GM23248 (cell line): ENCODE data around the gene FRMPD4. TPM values are rescaled to one million over a fixed set of nuclear protein-coding genes. Genes with fewer than 3 reads are reported as not detected.

Source experiments
- DNase-seq: peaks from one replicate; pipeline ENCODE4 v3.0.0-alpha.2; 2015
- H2AFZ ChIP-seq: fragments of 200-600 bp; sonication (generic); 2 replicates; pipeline ENCODE4 v1.6.1; 2016; ENCODE audit warnings: antibody characterized with exemption
- H3F3A ChIP-seq: fragments of 200-600 bp; sonication (generic); 2 replicates; pipeline ENCODE4 v1.6.1; 2016; ENCODE audit warnings: mild to moderate bottlenecking, antibody characterized with exemption, mixed run types; ENCODE audit not compliant: insufficient read depth
- H3K27ac ChIP-seq: fragments of 200-600 bp; sonication (generic); 2 replicates; pipeline ENCODE4 v1.5.1; 2016; ENCODE audit warnings: mild to moderate bottlenecking
- H3K27me3 ChIP-seq: fragments of 200-600 bp; sonication (generic); replicated peaks from 2 replicates; pipeline ENCODE4 v1.6.1; 2016; ENCODE audit warnings: mild to moderate bottlenecking; ENCODE audit not compliant: insufficient read depth
- H3K36me3 ChIP-seq: fragments of 200-600 bp; sonication (generic); 2 replicates; pipeline ENCODE4 v1.6.1; 2016; ENCODE audit warnings: low read depth, mild to moderate bottlenecking
- H3K4me1 ChIP-seq: fragments of 200-600 bp; sonication (generic); 2 replicates; pipeline ENCODE4 v1.6.1; 2016; ENCODE audit warnings: mild to moderate bottlenecking; ENCODE audit not compliant: insufficient read depth
- H3K4me2 ChIP-seq: fragments of 200-600 bp; sonication (generic); one replicate; pipeline ENCODE4 v1.6.1; 2016; ENCODE audit warnings: mild to moderate bottlenecking; ENCODE audit not compliant: unreplicated experiment
- H3K4me3 ChIP-seq: fragments of 200-600 bp; sonication (generic); 2 replicates; pipeline ENCODE4 v1.5.1; 2016; ENCODE audit warnings: mild to moderate bottlenecking
- H3K79me2 ChIP-seq: fragments of 200-600 bp; sonication (generic); 2 replicates; pipeline ENCODE4 v1.6.1; 2016; ENCODE audit warnings: mild to moderate bottlenecking; ENCODE audit not compliant: insufficient read depth
- H3K9ac ChIP-seq: fragments of 200-600 bp; sonication (generic); 2 replicates; pipeline ENCODE4 v1.6.1; 2016; ENCODE audit warnings: mild to moderate bottlenecking
- H3K9me2 ChIP-seq: fragments of 200-600 bp; sonication (generic); 2 replicates; pipeline ENCODE4 v1.6.1; 2016; ENCODE audit warnings: mixed run types, mild to moderate bottlenecking, moderate library complexity; ENCODE audit not compliant: insufficient read depth
- H3K9me3 ChIP-seq: fragments of 200-600 bp; sonication (generic); one replicate; pipeline ENCODE4 v1.6.1; 2017; ENCODE audit warnings: low read depth
- H4K20me1 ChIP-seq: fragments of 200-600 bp; sonication (generic); 2 replicates; pipeline ENCODE4 v1.6.0; 2016; ENCODE audit not compliant: insufficient read depth
- EZH2 ChIP-seq: fragments of 200-600 bp; sonication (generic); IDR thresholded peaks from 2 replicates; pipeline ENCODE4 v1.6.1; 2018; ENCODE audit warnings: antibody characterized with exemption, mild to moderate bottlenecking; ENCODE audit not compliant: insufficient read depth, poor library complexity, severe bottlenecking
- EZH2phosphoT487 ChIP-seq: fragments of 200-600 bp; sonication (generic); IDR thresholded peaks from 2 replicates; pipeline ENCODE4 v1.6.1; 2018; ENCODE audit warnings: antibody characterized with exemption, moderate library complexity, mild to moderate bottlenecking, low read depth; ENCODE audit not compliant: insufficient read depth
- WGBS, 2 experiments: methylation state at CpG; one replicate each; pipeline ENCODE4 v1.1.6; 2015 to 2017; ENCODE audit warnings: low lambda C conversion rate in 2 of 2, low coverage in 1 of 2; ENCODE audit errors: missing lambda C conversion rate in 2 of 2; 5-methylcytosine and 5-hydroxymethylcytosine counted together
- in situ Hi-C: fragments of 300-500 bp; cut with MboI; formaldehyde crosslinking; loops from 2 replicates; pipeline ENCODE4 v1.15.0; 2020
- polyA plus RNA-seq: library from polyadenylated mRNA; unstranded; fragments of >200 nt; fragmentation: Nextera tagmentation; extraction: Ambion mirVana; gene quantifications from 2 replicates; pipeline ENCODE4 v1.2.1, GENCODE V29; 2016
- total RNA-seq: library from RNA; depleted of rRNA; stranded (reverse); fragments of >200 nt; shearing (Covaris generic); gene quantifications from 2 replicates; pipeline ENCODE4 v1.2.3, GENCODE V29; 2014

FRMPD4 gene
- total and polyA plus RNA-seq, 2 experiments from 2014 or later, result 0.04 TPM; not detected in 1

DNA sequence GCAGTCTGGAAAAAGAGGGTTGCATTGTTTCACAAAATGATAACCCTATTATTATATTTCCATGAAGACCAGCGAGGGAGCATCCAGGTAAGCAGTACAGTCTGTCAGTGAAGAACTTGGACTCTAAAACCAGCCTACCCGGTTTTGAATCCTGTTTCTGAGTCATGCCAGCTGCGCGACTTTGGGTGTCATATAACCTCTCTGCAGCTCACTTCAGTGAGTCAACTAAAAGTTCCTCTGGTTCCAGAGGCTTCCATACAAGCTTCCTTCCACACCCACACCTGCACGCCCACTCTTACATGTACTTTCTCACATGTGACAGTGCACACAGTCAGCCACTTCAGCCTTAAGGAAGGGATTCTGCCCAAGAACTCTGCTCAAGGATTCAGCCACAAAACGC lies 603.1 kb downstream of the FRMPD4 start:
- H3K27ac ChIP-seq, result no peak overlapping the region
- no peaks in the 10 kb centered on the region for H3K9me3 ChIP-seq
- H2AFZ ChIP-seq, result no peak overlapping the region
- no peak overlapping the region for H3K4me3 ChIP-seq
- no peaks in the 10 kb centered on the region for H3K27me3 ChIP-seq
- H3K9me2 ChIP-seq, result no peaks in the 10 kb centered on the region
- no peaks in the 10 kb centered on the region for H3K36me3 ChIP-seq
- in situ Hi-C loops, result no loop called here
- no peak for DNase-seq
- H4K20me1 ChIP-seq, result no peaks in the 10 kb centered on the region
- WGBS, 2 experiments, result 21 to 50% methylated on average over 5 to 6 of the region's 6 CpGs
- no peak for TF ChIP-seq EZH2
- TF ChIP-seq EZH2phosphoT487, result no peak
- H3K4me2 ChIP-seq, result no peak overlapping the region
- H3K4me1 ChIP-seq, result no peaks in the 10 kb centered on the region
- no peak overlapping the region for H3K9ac ChIP-seq
- no peaks in the 10 kb centered on the region for H3K79me2 ChIP-seq
- H3F3A ChIP-seq, result no peaks in the 10 kb centered on the region

DNA sequence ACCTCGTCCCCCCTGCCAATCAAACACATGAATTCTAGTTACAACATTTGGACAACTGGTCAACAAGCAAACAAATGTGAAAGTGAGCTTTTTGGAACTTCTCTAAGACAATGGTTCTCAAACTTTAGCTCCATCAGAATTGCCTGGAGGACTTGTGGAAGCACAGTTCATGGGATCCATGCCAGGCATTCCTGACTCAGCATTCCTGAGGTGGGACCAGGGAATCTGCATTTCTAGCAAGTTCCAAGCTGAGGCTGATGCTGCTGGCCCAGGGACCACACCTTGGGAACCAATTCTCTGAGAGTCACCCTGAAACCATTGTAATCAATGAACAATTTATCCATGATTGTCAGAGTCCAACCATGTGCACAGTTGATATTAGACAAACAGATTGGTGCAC lies 609.2 kb downstream of the FRMPD4 start:
- H3F3A ChIP-seq, result no peaks in the 10 kb centered on the region
- H3K4me2 ChIP-seq, result no peak overlapping the region
- no peak overlapping the region for H3K9ac ChIP-seq
- WGBS, 2 experiments, result 29 to 36% methylated on average over 1 of the region's 1 CpG
- no peaks in the 10 kb centered on the region for H3K36me3 ChIP-seq
- H3K9me3 ChIP-seq, result no peaks in the 10 kb centered on the region
- no peak for TF ChIP-seq EZH2phosphoT487
- TF ChIP-seq EZH2, result no peak
- H2AFZ ChIP-seq, result no peak overlapping the region
- H3K9me2 ChIP-seq, result no peaks in the 10 kb centered on the region
- H3K4me1 ChIP-seq, result no peaks in the 10 kb centered on the region
- DNase-seq, result no peak
- H3K79me2 ChIP-seq, result no peaks in the 10 kb centered on the region
- no peaks in the 10 kb centered on the region for H3K27me3 ChIP-seq
- in situ Hi-C loops, result no loop called here
- no peak overlapping the region for H3K27ac ChIP-seq
- no peak overlapping the region for H3K4me3 ChIP-seq
- no peaks in the 10 kb centered on the region for H4K20me1 ChIP-seq

DNA sequence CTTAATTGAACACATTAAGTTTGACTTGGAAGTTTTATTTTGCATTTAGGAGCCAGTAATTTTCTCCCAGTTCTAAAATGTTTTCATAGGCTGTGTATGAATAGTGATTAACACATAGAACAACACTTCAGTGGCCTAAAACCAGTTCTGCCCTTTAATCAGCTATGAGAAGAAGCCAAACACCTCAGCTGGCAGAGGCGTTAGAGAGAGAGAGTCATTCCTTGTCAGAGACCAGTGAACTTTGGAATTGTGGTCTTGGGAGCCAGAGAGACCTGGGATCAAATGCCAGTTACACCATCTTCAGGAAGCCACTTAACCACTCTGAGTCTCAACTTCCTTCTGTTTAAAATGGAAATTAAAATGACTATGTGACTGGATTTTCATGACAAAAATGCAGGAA lies 613.6 kb downstream of the FRMPD4 start:
- Histone ChIP-seq H3K4me1 (no peaks in the 10 kb centered on the region), H3K9ac (no peak overlapping the region), H3K27ac (no peak overlapping the region), H2AFZ (no peak overlapping the region), H3K36me3 (no peaks in the 10 kb centered on the region), H4K20me1 (no peaks in the 10 kb centered on the region), H3K27me3 (no peaks in the 10 kb centered on the region), H3K4me2 (no peak overlapping the region), H3F3A (no peaks in the 10 kb centered on the region), H3K9me3 (no peaks in the 10 kb centered on the region), H3K9me2 (no peaks in the 10 kb centered on the region), H3K79me2 (no peaks in the 10 kb centered on the region), H3K4me3 (no peak overlapping the region)
- TF ChIP-seq EZH2 (no peak), EZH2phosphoT487 (no peak)
- in situ Hi-C loops, result no loop called here
- WGBS, 2 experiments, result 0% methylated on average over 1 of the region's 1 CpG
- DNase-seq, result no peak

DNA sequence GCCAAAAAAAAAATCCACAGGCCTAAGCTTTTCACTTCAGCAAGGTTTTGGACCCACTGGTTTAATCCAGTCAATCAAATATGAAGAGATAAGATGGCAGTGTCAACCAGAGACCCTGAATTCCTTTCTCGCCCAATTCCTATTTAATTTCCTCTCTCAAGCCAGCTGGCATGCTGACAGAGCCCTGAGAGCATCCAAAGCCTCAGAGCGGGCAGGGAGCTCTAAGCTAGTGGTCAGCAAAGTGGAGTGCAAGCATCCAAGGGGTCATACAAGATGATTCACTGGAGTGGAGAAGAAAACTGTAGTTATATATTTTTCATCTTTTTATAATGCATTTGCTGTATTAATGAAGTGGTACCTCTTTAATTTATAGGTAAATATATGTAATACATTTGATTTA lies 615.1 kb downstream of the FRMPD4 start:
- Histone ChIP-seq H4K20me1 (no peaks in the 10 kb centered on the region), H3K27me3 (no peaks in the 10 kb centered on the region), H3K27ac (no peak overlapping the region), H3F3A (no peaks in the 10 kb centered on the region), H3K79me2 (no peaks in the 10 kb centered on the region), H3K4me2 (no peak overlapping the region), H3K9ac (no peak overlapping the region), H2AFZ (no peak overlapping the region), H3K9me3 (no peaks in the 10 kb centered on the region), H3K36me3 (no peaks in the 10 kb centered on the region), H3K4me3 (no peak overlapping the region), H3K9me2 (no peaks in the 10 kb centered on the region), H3K4me1 (no peaks in the 10 kb centered on the region)
- TF ChIP-seq EZH2 (no peak), EZH2phosphoT487 (no peak)
- DNase-seq, result no peak
- in situ Hi-C loops, result no loop called here
- WGBS, 2 experiments, result 9 to 17% methylated on average over 2 of the region's 2 CpGs

DNA sequence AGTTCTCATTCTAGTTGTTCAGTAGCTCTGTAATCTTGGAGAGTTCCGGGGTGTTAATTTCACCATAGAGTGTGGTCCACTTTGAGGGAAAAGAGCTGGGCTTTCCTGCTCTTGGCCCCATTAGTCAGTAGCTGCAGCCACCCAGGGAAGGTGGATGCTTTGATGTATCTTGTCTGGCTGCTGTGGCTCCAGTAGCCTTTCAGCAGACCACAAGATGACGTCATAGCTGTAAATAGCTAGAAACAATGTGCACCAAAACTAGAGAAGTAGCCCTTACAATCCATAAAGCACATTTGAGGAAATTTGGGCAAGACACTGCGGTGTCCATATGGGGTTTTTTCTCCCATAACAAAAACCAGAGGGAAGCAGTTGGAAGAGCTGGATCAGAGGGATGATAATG lies 620.0 kb downstream of the FRMPD4 start:
- Histone ChIP-seq H3K79me2 (no peaks in the 10 kb centered on the region), H3K4me1 (no peaks in the 10 kb centered on the region), H3K36me3 (no peaks in the 10 kb centered on the region), H3K27me3 (no peaks in the 10 kb centered on the region), H4K20me1 (no peaks in the 10 kb centered on the region), H3K9ac (no peak overlapping the region), H3K27ac (no peak overlapping the region), H3K4me3 (no peak overlapping the region), H2AFZ (no peak overlapping the region), H3F3A (no peaks in the 10 kb centered on the region), H3K9me3 (no peaks in the 10 kb centered on the region), H3K4me2 (no peak overlapping the region), H3K9me2 (no peaks in the 10 kb centered on the region)
- 7 to 12% methylated on average over 3 of the region's 3 CpGs for WGBS, 2 experiments
- in situ Hi-C loops, result no loop called here
- TF ChIP-seq EZH2phosphoT487 (no peak), EZH2 (no peak)
- peak; percentile 8 for DNase-seq
